ENCODE measurements around the gene MBOAT2.

DNA sequence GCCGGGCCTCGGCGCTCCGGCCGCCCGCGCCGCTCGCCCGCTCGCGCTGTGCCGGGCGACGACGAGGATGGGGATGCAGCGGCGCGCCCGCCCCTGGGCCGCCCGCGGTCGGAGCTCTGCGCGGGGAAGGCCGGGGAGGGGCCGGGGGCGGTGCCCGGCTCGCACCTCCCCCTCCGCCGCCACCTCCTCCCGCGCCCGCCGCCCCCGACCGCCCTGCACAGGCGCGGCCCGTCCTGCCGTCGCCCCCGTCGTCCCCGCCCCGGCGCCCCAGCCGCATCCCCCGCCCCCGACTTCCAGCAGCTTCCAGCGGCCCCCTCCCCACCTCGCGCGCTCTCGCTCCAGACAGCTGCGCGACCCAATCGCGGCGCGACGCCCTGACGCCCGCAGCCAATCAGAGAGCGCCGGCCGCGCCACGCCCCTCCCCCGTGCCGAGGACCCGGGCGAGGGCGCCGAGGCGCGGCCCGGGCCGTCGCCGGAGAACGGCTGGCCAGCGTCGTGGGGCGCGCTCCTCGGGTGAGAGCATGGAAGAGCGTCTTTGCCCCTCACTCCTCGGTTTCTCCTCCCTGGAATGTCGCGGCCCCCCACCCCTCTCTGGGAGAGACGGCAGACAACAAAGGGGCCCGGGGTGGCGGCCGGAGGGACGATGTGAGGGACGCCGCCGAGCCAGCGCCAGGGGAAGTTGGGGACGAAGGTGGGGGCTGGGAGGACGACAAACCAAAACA, at the start of gene MBOAT2:
- TF ChIP-seq, protein P1, sequence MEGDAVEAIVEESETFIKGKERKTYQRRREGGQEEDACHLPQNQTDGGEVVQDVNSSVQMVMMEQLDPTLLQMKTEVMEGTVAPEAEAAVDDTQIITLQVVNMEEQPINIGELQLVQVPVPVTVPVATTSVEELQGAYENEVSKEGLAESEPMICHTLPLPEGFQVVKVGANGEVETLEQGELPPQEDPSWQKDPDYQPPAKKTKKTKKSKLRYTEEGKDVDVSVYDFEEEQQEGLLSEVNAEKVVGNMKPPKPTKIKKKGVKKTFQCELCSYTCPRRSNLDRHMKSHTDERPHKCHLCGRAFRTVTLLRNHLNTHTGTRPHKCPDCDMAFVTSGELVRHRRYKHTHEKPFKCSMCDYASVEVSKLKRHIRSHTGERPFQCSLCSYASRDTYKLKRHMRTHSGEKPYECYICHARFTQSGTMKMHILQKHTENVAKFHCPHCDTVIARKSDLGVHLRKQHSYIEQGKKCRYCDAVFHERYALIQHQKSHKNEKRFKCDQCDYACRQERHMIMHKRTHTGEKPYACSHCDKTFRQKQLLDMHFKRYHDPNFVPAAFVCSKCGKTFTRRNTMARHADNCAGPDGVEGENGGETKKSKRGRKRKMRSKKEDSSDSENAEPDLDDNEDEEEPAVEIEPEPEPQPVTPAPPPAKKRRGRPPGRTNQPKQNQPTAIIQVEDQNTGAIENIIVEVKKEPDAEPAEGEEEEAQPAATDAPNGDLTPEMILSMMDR (IDR thresholded peaks at IDR 0.05), result no peak
- TF ChIP-seq POLR2A (IDR thresholded peaks at IDR 0.05), result no peak

All from testis (tissue), 2 donors.